ENCODE results near the gene ARHGEF4. TPM values are rescaled to one million over a fixed set of nuclear protein-coding genes. Genes with fewer than 3 reads are reported as not detected.

The ARHGEF4 gene
- total and polyA plus RNA-seq, 2 experiments from 2014 or later, result 4.6 to 16.6 TPM

DNA sequence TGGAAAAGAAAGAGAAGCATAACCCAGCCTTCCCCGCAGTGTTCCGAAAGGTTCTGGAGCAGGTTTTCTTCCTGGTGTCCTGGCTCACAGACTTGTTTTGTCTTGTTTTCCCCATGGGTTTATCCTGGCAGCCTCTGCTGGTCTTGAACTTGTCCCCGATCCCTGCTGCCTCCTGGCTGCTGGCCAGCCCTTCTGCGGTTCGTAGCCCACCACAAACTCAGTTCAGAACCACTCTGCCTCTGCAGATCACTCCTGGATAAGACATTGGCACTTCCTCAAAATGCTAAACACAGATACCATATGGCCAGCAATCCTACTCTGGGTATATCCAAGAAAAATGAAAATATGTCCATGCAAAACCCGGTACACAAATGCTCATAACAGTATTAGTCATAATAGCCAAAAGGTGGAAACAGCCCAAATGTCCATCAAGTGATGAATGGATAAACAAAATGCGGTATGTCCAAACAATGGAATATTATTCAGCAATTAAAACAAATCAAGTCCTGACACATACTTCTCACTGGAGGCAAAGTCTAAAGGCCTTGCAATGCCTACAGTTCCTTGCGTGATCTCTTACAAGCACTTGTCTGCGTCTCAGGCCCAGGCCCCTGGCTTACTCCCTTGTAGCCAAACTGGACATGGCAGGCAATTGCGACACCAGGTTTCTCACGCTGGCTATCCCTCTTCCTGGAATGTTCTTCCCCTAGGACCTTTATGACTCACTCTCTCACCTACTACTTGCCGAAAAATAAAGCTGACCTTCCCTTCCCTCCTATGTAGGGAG, 28.0 kb upstream of the ARHGEF4 start:
- Histone ChIP-seq H3K4me3 (no peak overlapping the region), H4K20me1 (replicated peaks; ENCODE audit: insufficient read depth) (no peaks in the 10 kb centered on the region), H3K9me2 (ENCODE audit: insufficient read depth) (no peaks in the 10 kb centered on the region), H3K79me2 (replicated peaks; ENCODE audit: insufficient read depth) (no peaks in the 10 kb centered on the region), H3K27me3 (ENCODE audit: insufficient read depth) (no peaks in the 10 kb centered on the region), H3K4me2 (no peak overlapping the region), H3K4me1 (ENCODE audit: insufficient read depth) (no peaks in the 10 kb centered on the region; the same call in 1 of the 2 replicates), H2AFZ (no peak overlapping the region), H3K36me3 (ENCODE audit: insufficient read depth) (no peaks in the 10 kb centered on the region), H3K27ac (ENCODE audit: low read depth) (no peak overlapping the region), H3F3A (replicated peaks; ENCODE audit: low read depth) (no peaks in the 10 kb centered on the region)
- Mint-ChIP-seq H3K4me3 (no peak overlapping the region; the same call in 2 of the 3 replicates), H3K27me3 (ENCODE audit: insufficient read depth, low read depth, poor library complexity) (peaks cover 1% of the 10 kb centered on the region), H3K9me3 (no peaks in the 10 kb centered on the region; the same call in 1 of the 3 replicates), H3K36me3 (ENCODE audit: low read depth) (no peaks in the 10 kb centered on the region; the same call in 2 of the 3 replicates), H3K27ac (no peak overlapping the region), H3K4me1 (peaks cover 7% of the 10 kb centered on the region)
- ATAC-seq (no peak), DNase-seq (ENCODE audit: low spot score) (no peak)
- TF ChIP-seq CREB1 (CRISPR knock-in tag; IDR thresholded peaks at IDR 0.05; ENCODE audit: low read depth) (no peak), ZNF331 (CRISPR knock-in tag; IDR thresholded peaks at IDR 0.05; ENCODE audit: low read depth) (no peak), EZH2 (IDR thresholded peaks at IDR 0.05; ENCODE audit: low read depth, unreplicated experiment) (no peak), NANOG (IDR thresholded peaks at IDR 0.05; ENCODE audit: borderline replicate concordance) (no peak), ZNF114 (CRISPR knock-in tag; IDR thresholded peaks at IDR 0.05) (no peak), STAT1 (IDR thresholded peaks at IDR 0.05; ENCODE audit: unreplicated experiment) (no peak), JUNB (IDR thresholded peaks at IDR 0.05; ENCODE audit: unreplicated experiment) (no peak), POLR2AphosphoS5 (IDR thresholded peaks at IDR 0.05; ENCODE audit: low read depth) (no peak), EZH2phosphoT487 (IDR thresholded peaks at IDR 0.05; ENCODE audit: unreplicated experiment) (no peak)
- TF ChIP-seq, protein P1, sequence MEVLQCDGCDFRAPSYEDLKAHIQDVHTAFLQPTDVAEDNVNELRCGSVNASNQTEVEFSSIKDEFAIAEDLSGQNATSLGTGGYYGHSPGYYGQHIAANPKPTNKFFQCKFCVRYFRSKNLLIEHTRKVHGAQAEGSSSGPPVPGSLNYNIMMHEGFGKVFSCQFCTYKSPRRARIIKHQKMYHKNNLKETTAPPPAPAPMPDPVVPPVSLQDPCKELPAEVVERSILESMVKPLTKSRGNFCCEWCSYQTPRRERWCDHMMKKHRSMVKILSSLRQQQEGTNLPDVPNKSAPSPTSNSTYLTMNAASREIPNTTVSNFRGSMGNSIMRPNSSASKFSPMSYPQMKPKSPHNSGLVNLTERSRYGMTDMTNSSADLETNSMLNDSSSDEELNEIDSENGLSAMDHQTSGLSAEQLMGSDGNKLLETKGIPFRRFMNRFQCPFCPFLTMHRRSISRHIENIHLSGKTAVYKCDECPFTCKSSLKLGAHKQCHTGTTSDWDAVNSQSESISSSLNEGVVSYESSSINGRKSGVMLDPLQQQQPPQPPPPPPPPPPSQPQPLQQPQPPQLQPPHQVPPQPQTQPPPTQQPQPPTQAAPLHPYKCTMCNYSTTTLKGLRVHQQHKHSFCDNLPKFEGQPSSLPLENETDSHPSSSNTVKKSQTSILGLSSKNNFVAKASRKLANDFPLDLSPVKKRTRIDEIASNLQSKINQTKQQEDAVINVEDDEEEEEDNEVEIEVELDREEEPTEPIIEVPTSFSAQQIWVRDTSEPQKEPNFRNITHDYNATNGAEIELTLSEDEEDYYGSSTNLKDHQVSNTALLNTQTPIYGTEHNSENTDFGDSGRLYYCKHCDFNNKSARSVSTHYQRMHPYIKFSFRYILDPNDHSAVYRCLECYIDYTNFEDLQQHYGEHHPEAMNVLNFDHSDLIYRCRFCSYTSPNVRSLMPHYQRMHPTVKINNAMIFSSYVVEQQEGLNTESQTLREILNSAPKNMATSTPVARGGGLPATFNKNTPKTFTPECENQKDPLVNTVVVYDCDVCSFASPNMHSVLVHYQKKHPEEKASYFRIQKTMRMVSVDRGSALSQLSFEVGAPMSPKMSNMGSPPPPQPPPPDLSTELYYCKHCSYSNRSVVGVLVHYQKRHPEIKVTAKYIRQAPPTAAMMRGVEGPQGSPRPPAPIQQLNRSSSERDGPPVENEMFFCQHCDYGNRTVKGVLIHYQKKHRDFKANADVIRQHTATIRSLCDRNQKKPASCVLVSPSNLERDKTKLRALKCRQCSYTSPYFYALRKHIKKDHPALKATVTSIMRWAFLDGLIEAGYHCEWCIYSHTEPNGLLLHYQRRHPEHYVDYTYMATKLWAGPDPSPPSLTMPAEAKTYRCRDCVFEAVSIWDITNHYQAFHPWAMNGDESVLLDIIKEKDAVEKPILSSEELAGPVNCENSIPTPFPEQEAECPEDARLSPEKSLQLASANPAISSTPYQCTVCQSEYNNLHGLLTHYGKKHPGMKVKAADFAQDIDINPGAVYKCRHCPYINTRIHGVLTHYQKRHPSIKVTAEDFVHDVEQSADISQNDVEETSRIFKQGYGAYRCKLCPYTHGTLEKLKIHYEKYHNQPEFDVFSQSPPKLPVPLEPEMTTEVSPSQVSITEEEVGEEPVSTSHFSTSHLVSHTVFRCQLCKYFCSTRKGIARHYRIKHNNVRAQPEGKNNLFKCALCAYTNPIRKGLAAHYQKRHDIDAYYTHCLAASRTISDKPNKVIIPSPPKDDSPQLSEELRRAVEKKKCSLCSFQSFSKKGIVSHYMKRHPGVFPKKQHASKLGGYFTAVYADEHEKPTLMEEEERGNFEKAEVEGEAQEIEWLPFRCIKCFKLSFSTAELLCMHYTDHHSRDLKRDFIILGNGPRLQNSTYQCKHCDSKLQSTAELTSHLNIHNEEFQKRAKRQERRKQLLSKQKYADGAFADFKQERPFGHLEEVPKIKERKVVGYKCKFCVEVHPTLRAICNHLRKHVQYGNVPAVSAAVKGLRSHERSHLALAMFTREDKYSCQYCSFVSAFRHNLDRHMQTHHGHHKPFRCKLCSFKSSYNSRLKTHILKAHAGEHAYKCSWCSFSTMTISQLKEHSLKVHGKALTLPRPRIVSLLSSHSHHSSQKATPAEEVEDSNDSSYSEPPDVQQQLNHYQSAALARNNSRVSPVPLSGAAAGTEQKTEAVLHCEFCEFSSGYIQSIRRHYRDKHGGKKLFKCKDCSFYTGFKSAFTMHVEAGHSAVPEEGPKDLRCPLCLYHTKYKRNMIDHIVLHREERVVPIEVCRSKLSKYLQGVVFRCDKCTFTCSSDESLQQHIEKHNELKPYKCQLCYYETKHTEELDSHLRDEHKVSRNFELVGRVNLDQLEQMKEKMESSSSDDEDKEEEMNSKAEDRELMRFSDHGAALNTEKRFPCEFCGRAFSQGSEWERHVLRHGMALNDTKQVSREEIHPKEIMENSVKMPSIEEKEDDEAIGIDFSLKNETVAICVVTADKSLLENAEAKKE (CRISPR knock-in tag; IDR thresholded peaks at IDR 0.05), result no peak
- TF ChIP-seq, protein P2, sequence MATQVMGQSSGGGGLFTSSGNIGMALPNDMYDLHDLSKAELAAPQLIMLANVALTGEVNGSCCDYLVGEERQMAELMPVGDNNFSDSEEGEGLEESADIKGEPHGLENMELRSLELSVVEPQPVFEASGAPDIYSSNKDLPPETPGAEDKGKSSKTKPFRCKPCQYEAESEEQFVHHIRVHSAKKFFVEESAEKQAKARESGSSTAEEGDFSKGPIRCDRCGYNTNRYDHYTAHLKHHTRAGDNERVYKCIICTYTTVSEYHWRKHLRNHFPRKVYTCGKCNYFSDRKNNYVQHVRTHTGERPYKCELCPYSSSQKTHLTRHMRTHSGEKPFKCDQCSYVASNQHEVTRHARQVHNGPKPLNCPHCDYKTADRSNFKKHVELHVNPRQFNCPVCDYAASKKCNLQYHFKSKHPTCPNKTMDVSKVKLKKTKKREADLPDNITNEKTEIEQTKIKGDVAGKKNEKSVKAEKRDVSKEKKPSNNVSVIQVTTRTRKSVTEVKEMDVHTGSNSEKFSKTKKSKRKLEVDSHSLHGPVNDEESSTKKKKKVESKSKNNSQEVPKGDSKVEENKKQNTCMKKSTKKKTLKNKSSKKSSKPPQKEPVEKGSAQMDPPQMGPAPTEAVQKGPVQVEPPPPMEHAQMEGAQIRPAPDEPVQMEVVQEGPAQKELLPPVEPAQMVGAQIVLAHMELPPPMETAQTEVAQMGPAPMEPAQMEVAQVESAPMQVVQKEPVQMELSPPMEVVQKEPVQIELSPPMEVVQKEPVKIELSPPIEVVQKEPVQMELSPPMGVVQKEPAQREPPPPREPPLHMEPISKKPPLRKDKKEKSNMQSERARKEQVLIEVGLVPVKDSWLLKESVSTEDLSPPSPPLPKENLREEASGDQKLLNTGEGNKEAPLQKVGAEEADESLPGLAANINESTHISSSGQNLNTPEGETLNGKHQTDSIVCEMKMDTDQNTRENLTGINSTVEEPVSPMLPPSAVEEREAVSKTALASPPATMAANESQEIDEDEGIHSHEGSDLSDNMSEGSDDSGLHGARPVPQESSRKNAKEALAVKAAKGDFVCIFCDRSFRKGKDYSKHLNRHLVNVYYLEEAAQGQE (IDR thresholded peaks at IDR 0.05; ENCODE audit: unreplicated experiment), result no peak
- TF ChIP-seq, protein P3, sequence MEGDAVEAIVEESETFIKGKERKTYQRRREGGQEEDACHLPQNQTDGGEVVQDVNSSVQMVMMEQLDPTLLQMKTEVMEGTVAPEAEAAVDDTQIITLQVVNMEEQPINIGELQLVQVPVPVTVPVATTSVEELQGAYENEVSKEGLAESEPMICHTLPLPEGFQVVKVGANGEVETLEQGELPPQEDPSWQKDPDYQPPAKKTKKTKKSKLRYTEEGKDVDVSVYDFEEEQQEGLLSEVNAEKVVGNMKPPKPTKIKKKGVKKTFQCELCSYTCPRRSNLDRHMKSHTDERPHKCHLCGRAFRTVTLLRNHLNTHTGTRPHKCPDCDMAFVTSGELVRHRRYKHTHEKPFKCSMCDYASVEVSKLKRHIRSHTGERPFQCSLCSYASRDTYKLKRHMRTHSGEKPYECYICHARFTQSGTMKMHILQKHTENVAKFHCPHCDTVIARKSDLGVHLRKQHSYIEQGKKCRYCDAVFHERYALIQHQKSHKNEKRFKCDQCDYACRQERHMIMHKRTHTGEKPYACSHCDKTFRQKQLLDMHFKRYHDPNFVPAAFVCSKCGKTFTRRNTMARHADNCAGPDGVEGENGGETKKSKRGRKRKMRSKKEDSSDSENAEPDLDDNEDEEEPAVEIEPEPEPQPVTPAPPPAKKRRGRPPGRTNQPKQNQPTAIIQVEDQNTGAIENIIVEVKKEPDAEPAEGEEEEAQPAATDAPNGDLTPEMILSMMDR (conservative IDR thresholded peaks at IDR 0.05; ENCODE audit: low read depth in 2 of 2), result no peak
- TF ChIP-seq, protein P4, sequence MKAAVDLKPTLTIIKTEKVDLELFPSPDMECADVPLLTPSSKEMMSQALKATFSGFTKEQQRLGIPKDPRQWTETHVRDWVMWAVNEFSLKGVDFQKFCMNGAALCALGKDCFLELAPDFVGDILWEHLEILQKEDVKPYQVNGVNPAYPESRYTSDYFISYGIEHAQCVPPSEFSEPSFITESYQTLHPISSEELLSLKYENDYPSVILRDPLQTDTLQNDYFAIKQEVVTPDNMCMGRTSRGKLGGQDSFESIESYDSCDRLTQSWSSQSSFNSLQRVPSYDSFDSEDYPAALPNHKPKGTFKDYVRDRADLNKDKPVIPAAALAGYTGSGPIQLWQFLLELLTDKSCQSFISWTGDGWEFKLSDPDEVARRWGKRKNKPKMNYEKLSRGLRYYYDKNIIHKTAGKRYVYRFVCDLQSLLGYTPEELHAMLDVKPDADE (IDR thresholded peaks at IDR 0.05), result no peak

Data from GM23338 (cell line).